ENCODE results near the gene ZFP36L1.

The ZFP36L1 gene
- 213 reads per million, percentile 93 among the genes with 10 or more reads in this experiment for total RNA-seq

DNA sequence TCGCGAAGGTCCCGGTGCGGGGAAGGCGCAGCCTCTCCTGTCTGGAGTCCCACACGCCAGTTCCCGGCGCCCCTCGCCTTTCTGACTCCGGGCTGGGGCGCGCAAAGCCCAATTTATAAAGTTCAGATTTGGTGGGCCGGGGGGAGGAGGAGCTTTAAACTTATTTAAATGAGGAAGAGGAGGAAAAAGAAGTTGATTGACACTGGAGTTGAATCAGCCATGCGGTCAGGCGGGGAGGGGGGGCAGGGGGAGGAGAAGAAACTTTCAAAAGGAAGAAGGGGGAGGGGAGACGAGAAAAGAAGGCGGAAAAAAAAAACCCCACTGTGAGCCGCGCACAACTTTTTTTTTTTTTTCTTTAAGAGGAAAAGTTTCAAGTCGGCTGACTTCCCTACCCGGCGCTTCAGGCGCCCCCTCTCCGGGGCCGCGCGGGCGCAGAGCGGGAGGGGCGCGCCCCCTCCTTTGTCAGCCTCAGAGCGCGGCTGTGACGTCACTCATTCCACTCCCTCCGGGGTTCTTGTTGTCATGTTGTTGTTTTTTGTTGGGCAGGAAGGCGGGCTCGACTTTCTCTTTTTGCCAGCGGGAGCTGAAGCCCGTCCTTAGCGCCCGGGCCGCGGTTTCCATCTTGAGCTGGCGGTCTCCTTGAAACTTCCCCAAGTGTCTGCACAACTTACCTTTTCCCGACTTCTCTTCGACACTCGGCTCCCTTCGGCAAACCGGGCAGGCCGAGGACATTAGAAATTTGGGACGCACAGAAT lies at the start of gene ZFP36L1:
TSS of gene ZFP36L1 (minus strand) at position 89 of the 755 bp plus-strand sequence. CDS start 129 bp downstream, outside the sequence.
- DNase-seq = peak; percentile 91

- no peak for DNase-seq
Observed at GRCh38 chr14:68842298-68842697, 49.4 kb upstream of the ZFP36L1 start.

GRCh38 chr14:68841016-68841809 lies 48.3 kb upstream of the ZFP36L1 start:
- DNase-seq = no peak

DNA sequence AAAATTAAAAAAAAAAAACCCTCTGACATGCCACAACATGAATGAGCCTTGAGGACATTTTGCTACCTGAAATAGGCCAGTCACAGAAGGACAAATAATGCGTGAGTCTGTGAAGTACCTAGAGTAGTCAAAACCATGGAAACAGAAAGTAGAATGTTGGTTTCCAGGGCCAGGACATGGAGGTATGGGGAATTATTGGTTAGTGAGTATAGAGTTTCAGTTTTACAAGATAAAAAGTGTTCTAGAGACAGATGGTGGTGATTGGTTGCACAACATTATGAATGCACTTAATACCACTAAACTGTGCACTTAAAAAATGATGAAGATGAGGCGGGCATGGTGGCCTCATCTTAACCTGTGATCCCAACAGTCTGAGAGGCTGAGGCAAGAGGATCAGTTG lies 47.6 kb upstream of the ZFP36L1 start:
- DNase-seq = no peak

GRCh38 chr14:68836082-68836481 lies 43.2 kb upstream of the ZFP36L1 start:
- DNase-seq = no peak

DNA sequence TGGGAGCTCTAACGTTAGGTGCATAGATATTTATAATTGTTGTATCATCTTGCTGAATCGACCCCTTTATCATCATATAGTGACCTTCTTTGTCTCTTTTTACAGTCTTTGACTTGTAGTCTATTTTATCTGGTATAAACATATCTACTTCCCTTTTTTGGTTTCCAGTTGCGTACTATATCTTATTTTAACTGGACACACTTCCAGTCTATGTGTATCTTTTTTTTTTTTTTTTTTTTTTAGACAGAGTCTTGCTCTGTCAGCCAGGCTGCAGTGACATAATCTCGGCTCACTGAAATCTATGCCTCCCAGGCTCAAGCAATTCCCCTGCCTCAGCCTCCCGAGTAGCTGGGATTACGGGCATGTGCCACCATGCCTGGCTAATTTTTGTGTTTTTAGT lies 41.9 kb upstream of the ZFP36L1 start:
- DNase-seq = no peak

GRCh38 chr14:68828698-68829097 lies 35.8 kb upstream of the ZFP36L1 start:
- no peak for DNase-seq

- DNase-seq = no peak
Observed at GRCh38 chr14:68825729-68826128, 32.9 kb upstream of the ZFP36L1 start.

- DNase-seq = no peak
Observed at GRCh38 chr14:68824517-68825347, 31.9 kb upstream of the ZFP36L1 start.

GRCh38 chr14:68824207-68824516 lies 31.3 kb upstream of the ZFP36L1 start:
- DNase-seq = no peak

GRCh38 chr14:68823434-68824206 lies 30.8 kb upstream of the ZFP36L1 start:
- no peak for DNase-seq

DNA sequence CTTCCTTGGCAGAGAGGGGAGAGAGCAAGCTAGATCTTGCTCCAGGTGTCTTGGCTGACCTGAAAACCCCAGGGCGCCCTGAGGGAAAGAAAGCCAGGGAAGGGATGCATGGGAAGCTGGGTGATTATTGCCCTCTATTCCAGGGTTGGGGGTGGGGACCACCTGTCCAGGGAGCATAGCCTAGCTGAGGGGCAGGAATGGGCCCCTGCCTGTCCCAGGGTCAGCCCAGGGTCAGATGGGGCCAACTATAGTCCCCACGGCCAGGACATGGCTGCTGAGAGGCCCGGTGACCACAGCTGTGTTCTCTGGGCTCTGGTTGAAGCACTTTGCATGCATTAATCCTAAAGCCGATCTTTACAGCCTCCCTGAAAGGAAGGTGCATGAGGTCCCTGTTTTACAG lies 30.1 kb upstream of the ZFP36L1 start:
- no peak for DNase-seq

DNA sequence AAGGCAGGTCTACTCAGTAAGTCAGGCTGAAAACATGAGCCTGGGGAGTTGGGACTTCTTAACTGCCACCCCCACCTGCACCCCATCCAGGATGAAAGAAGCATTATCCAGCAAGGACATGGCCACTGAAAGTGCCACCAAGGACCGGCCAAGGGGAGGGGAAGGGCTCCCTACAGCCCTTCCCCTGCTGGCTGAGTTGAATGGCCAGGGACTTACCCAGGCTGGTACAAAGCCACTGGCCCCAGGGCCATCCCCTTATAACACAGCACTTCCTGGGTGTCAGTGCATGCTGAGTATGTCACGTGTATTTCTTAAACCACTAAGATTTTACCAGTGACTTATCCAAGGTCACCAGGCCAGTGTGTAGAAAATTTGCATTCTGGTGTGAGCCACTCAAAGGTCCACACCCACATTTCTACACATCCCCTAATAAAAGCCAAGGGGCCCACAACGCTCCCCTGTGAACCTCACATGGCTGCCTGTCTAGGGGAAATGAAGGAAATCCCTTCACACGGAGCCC lies 29.3 kb upstream of the ZFP36L1 start:
- no peak for DNase-seq

- no peak for DNase-seq
Observed at GRCh38 chr14:68820999-68821683, 28.3 kb upstream of the ZFP36L1 start.

GRCh38 chr14:68820536-68820935 lies 27.7 kb upstream of the ZFP36L1 start:
- DNase-seq = peak; percentile 48

DNA sequence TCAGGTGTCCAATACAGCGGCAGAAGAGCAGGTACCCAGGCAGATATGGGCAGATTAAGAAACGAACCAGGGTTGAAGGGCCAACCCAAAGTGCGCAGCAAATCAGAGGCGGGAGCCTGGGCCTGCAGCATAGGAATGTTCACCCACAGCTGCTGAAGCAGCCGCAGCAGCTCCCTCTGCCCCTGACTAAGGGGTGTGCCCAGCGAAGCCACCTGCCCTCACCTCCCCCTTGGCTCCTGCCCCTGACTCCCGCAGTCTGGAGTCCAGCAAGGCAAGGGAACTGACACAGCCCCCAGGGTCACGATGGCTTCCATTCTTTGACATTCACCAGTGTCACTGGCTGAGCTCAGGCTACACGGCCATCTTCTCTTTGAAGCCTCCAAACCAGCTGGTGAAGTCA lies 27.3 kb upstream of the ZFP36L1 start:
- no peak for DNase-seq

DNA sequence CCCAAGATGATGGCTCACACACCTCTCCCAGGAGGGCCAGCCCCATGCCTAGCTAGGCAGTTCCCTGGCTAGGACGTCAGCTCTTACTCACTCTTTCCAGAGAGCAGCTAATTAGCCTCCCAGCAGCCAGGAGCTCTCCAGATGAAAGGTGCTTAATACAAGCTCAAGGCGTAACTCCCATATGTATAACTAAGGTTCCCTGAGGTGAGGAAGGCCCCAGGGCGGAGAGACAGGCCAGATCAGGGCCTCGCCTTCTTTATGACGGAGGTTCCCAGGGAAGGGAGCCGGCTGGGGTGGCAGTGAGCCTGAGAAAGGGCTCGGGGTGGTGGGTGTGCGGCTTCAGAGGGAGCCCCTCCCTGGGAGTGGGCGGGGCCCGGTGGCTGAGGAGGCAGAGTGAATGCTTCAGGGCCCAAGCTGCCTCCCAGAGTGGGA lies 26.4 kb upstream of the ZFP36L1 start:
- peak; percentile 28 for DNase-seq

GRCh38 chr14:68817506-68818212 lies 24.8 kb upstream of the ZFP36L1 start:
- DNase-seq = no peak

DNA sequence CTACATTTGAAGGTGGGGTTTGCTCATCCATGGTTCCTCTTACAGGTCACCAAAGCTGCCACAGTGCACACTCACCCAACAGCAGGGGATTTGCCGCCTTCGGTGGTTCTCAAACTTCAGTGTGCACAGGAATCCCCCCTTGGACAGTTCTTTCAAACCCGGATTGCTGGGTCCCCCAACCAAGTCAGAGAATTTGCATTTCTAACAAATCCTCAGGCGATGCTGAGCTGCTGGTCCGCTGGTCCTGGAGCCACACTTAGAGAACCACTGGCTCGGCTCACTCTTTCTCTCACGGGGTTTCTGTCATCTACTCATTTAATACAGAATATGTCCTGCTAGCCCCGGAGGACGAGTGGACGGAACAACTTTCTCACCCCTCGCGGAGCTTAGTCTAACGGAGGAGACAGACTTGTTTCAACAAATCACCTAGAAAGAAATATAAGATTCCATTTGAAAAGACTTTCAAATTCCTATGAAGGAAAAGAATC lies 24.1 kb upstream of the ZFP36L1 start:
- DNase-seq = no peak

GRCh38 chr14:68816183-68816942 lies 23.5 kb upstream of the ZFP36L1 start:
- peak; percentile 85 for DNase-seq

Data from effector CD4-positive, alpha-beta T cell (primary cell).